Heart right ventricle (tissue), 16 donors: ENCODE results near the gene B3GNT3. TPM values are rescaled to one million over a fixed set of nuclear protein-coding genes. Genes with fewer than 3 reads are reported as not detected.
A peak's percentile ranks its signal among the peaks of the same experiment; 100 is the strongest.

Experiments
- ATAC-seq, 8 donors: fragments of 200-7000 bp; cut with Tn5 transposase; one replicate each; pipeline ENCODE4 v1.9.1; 2020; ENCODE audit warnings: mild to moderate bottlenecking in 8 of 8, moderate library complexity in 8 of 8, moderate number of reproducible peaks in 1 of 8
- DNase-seq, 2 donors: peaks; one replicate each; pipeline ENCODE4 v3.0.0-alpha.2; 2020
- H3K27ac ChIP-seq, 10 donors: fragments of 200-600 bp; sonication (generic) in 2 of 10; one replicate each; pipeline versions ENCODE4 v1.5.0 to v1.8.0; 2020 to 2022; ENCODE audit warnings: mild to moderate bottlenecking in 3 of 10
- H3K27me3 ChIP-seq, 7 donors: fragments of 200-600 bp; one replicate each; pipeline ENCODE4 v1.8.0; 2021 to 2022; ENCODE audit warnings: mild to moderate bottlenecking in 2 of 7
- H3K36me3 ChIP-seq, 9 donors: fragments of 200-600 bp; sonication (generic) in 1 of 9; one replicate each; pipeline versions ENCODE4 v1.5.0 to v1.8.0; 2020 to 2022; ENCODE audit warnings: mild to moderate bottlenecking in 2 of 9
- H3K4me1 ChIP-seq, 9 donors: fragments of 200-600 bp; sonication (generic) in 1 of 9; one replicate each; pipeline versions ENCODE4 v1.5.0 to v1.8.0; 2020 to 2022; ENCODE audit warnings: mild to moderate bottlenecking in 4 of 9
- H3K4me3 ChIP-seq, 10 donors: fragments of 200-600 bp; sonication (generic) in 2 of 10; one replicate each; pipeline versions ENCODE4 v1.5.0 to v1.8.0; 2020 to 2022; ENCODE audit warnings: mild to moderate bottlenecking in 7 of 10, moderate library complexity in 2 of 10
- H3K9me3 ChIP-seq, 11 donors: fragments of 200-600 bp in 10 of 11; sonication (generic) in 2 of 11; one replicate each; pipeline versions ENCODE4 v1.5.0 to v1.8.0; 2013 to 2022; ENCODE audit warnings: mild to moderate bottlenecking in 2 of 11, control low read depth in 1 of 11, moderate library complexity in 1 of 11
- CTCF ChIP-seq, 9 donors: fragments of 200-600 bp; sonication (generic) in 2 of 9; IDR thresholded peaks; one replicate each; pipeline versions ENCODE4 v1.5.0 to v1.8.0; 2021 to 2022; ENCODE audit warnings: antibody characterized with exemption in 9 of 9, mild to moderate bottlenecking in 5 of 9, moderate library complexity in 1 of 9
- WGBS, 2 donors: extraction: QIAGEN DNeasy Blood & Tissue Kit; methylation state at CpG; one replicate each; pipeline ENCODE4 v1.1.7; 2013; ENCODE audit warnings: inconsistent platforms in 1 of 2; 5-methylcytosine and 5-hydroxymethylcytosine counted together
- intact Hi-C, 10 donors: fragments of 100-400 bp; cut with DNase I; formaldehyde crosslinking; loops; one replicate each; pipeline versions ENCODE4 v1.11.1 to v1.14.2; 2022
- polyA plus RNA-seq, 2 donors: library from polyadenylated mRNA; stranded (reverse); fragments of 200-250 nt; gene quantifications; one replicate each; pipeline ENCODE4 v1.2.3, GENCODE V29; 2013
- total RNA-seq, 10 donors: library from RNA; stranded (reverse); fragmentation: NEBNext Ultra II Directional in 3 of 10; extraction: Animal tissue kit (Norgen Biotek cat#: 25700) in 3 of 10; gene quantifications; one replicate each; pipeline versions ENCODE4 v1.2.1 to v1.2.4, GENCODE V29; 2021 to 2023
- donor health status: Arrhythmogenic right ventricular cardiomyopathy.
- donor health status: ischemic (EF 13 %, LVEDD 7.1; RV severe dilation, severe dysfunction).
- donor health status: healthy with polysubstance abuse.
- donor health status: DM: no; HTN: yes; CAD: no.
- donor health status: DM: no; HTN: no; CAD: no.
- donor health status: ischemic (EF 25% LVEDD 6.9; RV normal size, moderate dysfunction).
- donor health status: ischemic (EF 25% LVEDD 5.7; RV mildly dilated, moderate dysfunction).
- donor health status: healthy.
- donor health status: DM: yes; HTN: yes; CAD: no.
- donor health status: Ischemic cardiomyopathy.
- donor health status: ischemic (EF 35%, LVEDD 5.7; RV mildly dilated, moderate dysfunction).
- donor health status: nonischemic (EF 11% LVEDD 7.7; RV severe dilation, severe dysfunction).
- donor health status: DM: yes; HTN: yes; CAD: no.
- donor health status: PGD.
- donor health status: ischemic (EF 29% LVEDD 5.4; RV normal size, mild dysfunction).
- donor health status: nonischemic (EF 23%, LVEDD 6.1; RV moderate dilation, normal function).

B3GNT3 gene
- total and polyA plus RNA-seq, 12 donors: not detected

DNA sequence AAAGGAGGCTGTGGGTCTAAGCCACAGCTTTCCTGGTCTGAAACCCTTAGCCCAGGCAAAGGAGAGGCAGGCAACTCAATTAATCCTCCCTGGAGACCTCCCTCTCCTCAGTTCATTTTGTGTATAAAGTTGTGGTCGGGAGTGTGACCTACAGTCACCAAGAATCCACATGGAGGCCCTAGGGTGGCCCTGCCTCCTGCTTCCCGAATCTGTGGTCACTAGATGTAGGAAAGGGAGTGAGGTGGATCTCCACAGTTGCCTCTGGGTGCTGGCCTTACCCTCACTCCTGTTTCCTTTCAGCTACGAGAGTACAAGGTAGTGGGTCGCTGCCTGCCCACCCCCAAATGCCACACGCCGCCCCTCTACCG lies 66.0 kb downstream of the B3GNT3 start:
- TF ChIP-seq CTCF (IDR thresholded peaks at IDR 0.05): no peak
- H3K9me3 ChIP-seq: no peaks in the 10 kb centered on the region
- peaks cover 0 to 53% (median 44%) of the 10 kb centered on the region in 9 donors for H3K36me3 ChIP-seq
- no peak for DNase-seq
- H3K27me3 ChIP-seq: no peaks in the 10 kb centered on the region
- intact Hi-C loops: loop anchor here in 7 of 10 donors (2.0 to 10.0 kb wide), 5 partner anchors 66 to 136 kb away; partner anchors contain the start of gene CCDC124 (in 4 of the 7)
- peaks cover 9 to 31% (median 23%) of the 10 kb centered on the region in 9 donors for H3K4me1 ChIP-seq
- 46 to 57% methylated on average over 7 of the region's 7 CpGs for WGBS, 2 donors
- peak overlapping the region in 3 of 10 donors; percentile 89 to 92 (median 90) for H3K27ac ChIP-seq
- H3K4me3 ChIP-seq: peak overlapping the region; percentile 75 to 99 (median 92)
- ATAC-seq: no peak

DNA sequence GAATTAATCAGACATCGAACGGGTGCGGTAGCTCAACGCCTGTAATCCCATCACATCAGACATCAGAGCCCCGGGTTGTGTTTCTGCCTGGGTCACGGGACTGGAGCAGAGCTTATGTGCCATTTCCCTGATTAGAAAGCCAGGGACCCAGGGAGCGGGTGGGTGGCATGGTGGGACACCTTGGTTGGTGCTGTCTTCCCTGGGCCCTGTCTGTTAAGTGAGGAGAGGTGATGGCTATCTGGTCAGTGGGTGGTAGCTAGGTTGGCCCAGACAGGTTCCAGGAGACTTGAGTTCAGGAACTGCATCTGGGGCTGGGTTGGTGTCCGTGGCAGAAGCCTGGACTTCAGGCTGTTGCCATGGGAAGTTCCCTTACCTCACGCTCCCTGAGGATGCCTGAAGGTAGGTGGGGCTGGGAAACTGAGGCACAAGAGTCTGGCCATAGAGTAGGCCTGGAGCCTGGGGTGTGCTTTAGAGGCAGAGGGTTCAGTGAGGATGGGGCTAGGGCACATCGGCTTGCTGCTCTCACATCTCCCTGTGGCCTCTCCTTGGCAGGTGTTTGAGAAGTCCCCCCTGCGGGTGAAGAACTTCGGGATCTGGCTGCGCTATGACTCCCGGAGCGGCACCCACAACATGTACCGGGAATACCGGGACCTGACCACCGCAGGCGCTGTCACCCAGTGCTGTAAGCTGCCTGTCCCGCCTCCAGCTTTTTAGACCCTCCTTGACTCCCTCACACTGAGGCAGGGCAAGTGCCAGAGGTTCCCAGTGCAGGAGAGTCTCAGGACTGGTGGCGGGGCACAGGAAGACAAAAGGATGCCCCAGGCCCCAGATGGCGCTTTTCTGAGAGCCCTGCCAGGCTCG lies 66.8 kb downstream of the B3GNT3 start:
- Histone ChIP-seq H3K9me3 (no peaks in the 10 kb centered on the region), H3K36me3 (peaks cover 0 to 54% (median 44%) of the 10 kb centered on the region in 9 donors), H3K4me1 (peaks cover 9 to 31% (median 23%) of the 10 kb centered on the region in 9 donors), H3K4me3 (peak overlapping the region in 3 of 10 donors; percentile 76 to 93 (median 86)), H3K27me3 (no peaks in the 10 kb centered on the region), H3K27ac (no peak overlapping the region)
- 84 to 85% methylated on average over 23 of the region's 23 CpGs for WGBS, 2 donors
- intact Hi-C loops: loop anchor here in 7 of 10 donors (2.0 to 10.0 kb wide), 5 partner anchors 66 to 136 kb away; partner anchors contain the start of gene CCDC124 (in 4 of the 7)
- no peak for TF ChIP-seq CTCF (IDR thresholded peaks at IDR 0.05)
- DNase-seq: no peak
- no peak for ATAC-seq

GRCh38 chr19:17862711-17863519 lies 68.0 kb downstream of the B3GNT3 start:
- H3K36me3 ChIP-seq: peaks cover 0 to 54% (median 44%) of the 10 kb centered on the region in 9 donors
- H3K4me3 ChIP-seq: no peak overlapping the region
- peak overlapping the region in 1 of 10 donors; percentile 56 for H3K27ac ChIP-seq
- 84 to 90% methylated on average over 26 to 31 of the region's 31 CpGs for WGBS, 2 donors
- ATAC-seq: no peak
- H3K4me1 ChIP-seq: peaks cover 9 to 31% (median 23%) of the 10 kb centered on the region in 9 donors
- H3K27me3 ChIP-seq: no peaks in the 10 kb centered on the region
- H3K9me3 ChIP-seq: no peaks in the 10 kb centered on the region
- TF ChIP-seq CTCF (IDR thresholded peaks at IDR 0.05): no peak
- DNase-seq: no peak
- intact Hi-C loops: loop anchor here in 6 of 10 donors (5.0 to 10.0 kb wide), 4 partner anchors 64 to 134 kb away; partner anchors contain the start of gene CCDC124 (in 3 of the 6)

Other genes with a start within 250 kb of the B3GNT3 start
- 10 to 100 TPM; 19.7 to 73.8 (median 29.3) TPM for gene COLGALT1, start 239.5 kb upstream of the B3GNT3 start, total RNA-seq
- 10 to 100 TPM; 28.4 to 38.6 TPM for gene COLGALT1, start 239.5 kb upstream of the B3GNT3 start, polyA plus RNA-seq
- gene UNC13A, start 106.8 kb upstream of the B3GNT3 start, total RNA-seq: under 1 TPM in 8 of 10 donors, not detected in 2; 0.02 to 0.72 (median 0.06) TPM
- gene UNC13A, start 106.8 kb upstream of the B3GNT3 start, polyA plus RNA-seq: under 1 TPM; 0.03 to 0.44 TPM
- gene MAP1S, start 75.7 kb upstream of the B3GNT3 start, total RNA-seq: 10 to 100 TPM; 20.7 to 48.7 (median 27.1) TPM
- gene MAP1S, start 75.7 kb upstream of the B3GNT3 start, polyA plus RNA-seq: 10 to 100 TPM; 20.4 to 25.7 TPM
- 1 to 10 TPM in 4 of 10 donors, under 1 TPM in 6; 0.21 to 2.6 (median 0.83) TPM for gene FCHO1, start 43.7 kb upstream of the B3GNT3 start, total RNA-seq
- under 1 TPM; 0.44 to 0.61 TPM for gene FCHO1, start 43.7 kb upstream of the B3GNT3 start, polyA plus RNA-seq
- gene INSL3, start 26.4 kb downstream of the B3GNT3 start, total RNA-seq: not detected
- under 1 TPM in 1 of 2 donors, not detected in 1; 0.04 TPM for gene INSL3, start 26.4 kb downstream of the B3GNT3 start, polyA plus RNA-seq
- gene JAK3, start 52.8 kb downstream of the B3GNT3 start, total RNA-seq: 10 to 100 TPM in 1 of 10 donors, 1 to 10 TPM in 7, under 1 TPM in 2; 0.59 to 16.9 (median 1.6) TPM
- gene JAK3, start 52.8 kb downstream of the B3GNT3 start, polyA plus RNA-seq: 1 to 10 TPM in 1 of 2 donors, under 1 TPM in 1; 0.88 to 3.7 TPM
- 1,000 to 10,000 TPM in 1 of 10 donors, 100 to 1,000 TPM in 9; 623 to 1,142 (median 682) TPM for gene RPL18A, start 64.8 kb downstream of the B3GNT3 start, total RNA-seq
- 1,000 to 10,000 TPM in 1 of 2 donors, 100 to 1,000 TPM in 1; 685 to 2,570 TPM for gene RPL18A, start 64.8 kb downstream of the B3GNT3 start, polyA plus RNA-seq
- gene SLC5A5, start 76.8 kb downstream of the B3GNT3 start, total RNA-seq: under 1 TPM in 1 of 10 donors, not detected in 9; 0.16 TPM
- not detected for gene SLC5A5, start 76.8 kb downstream of the B3GNT3 start, polyA plus RNA-seq
- 10 to 100 TPM; 52.0 to 94.2 (median 61.6) TPM for gene CCDC124, start 137.9 kb downstream of the B3GNT3 start, total RNA-seq
- 100 to 1,000 TPM; 135 to 240 TPM for gene CCDC124, start 137.9 kb downstream of the B3GNT3 start, polyA plus RNA-seq
- under 1 TPM in 1 of 10 donors, not detected in 9; 0.72 TPM for gene KCNN1, start 172.0 kb downstream of the B3GNT3 start, total RNA-seq
- gene KCNN1, start 172.0 kb downstream of the B3GNT3 start, polyA plus RNA-seq: not detected
- 10 to 100 TPM in 5 of 10 donors, 1 to 10 TPM in 5; 4.8 to 22.4 (median 10.0) TPM for gene ARRDC2, start 213.0 kb downstream of the B3GNT3 start, total RNA-seq
- gene ARRDC2, start 213.0 kb downstream of the B3GNT3 start, polyA plus RNA-seq: 10 to 100 TPM; 19.3 to 45.5 TPM